ENCODE results near the gene CBFA2T2.
A peak's percentile ranks its signal among the peaks of the same experiment; 100 is the strongest.
"Not testable (repeated sequence)": the region's sequence is repeated elsewhere in the genome, so short reads cannot be mapped to it uniquely, and the experiment has no call there.

CBFA2T2 gene

GRCh38 chr20:33499355-33499754, 9.5 kb downstream of the CBFA2T2 start:
- TF ChIP-seq CTCF (IDR thresholded peaks at IDR 0.05; ENCODE audit: low read depth, low read length) = no peak
- H3K4me3 ChIP-seq (ENCODE audit: low read depth, low read length) = no peak overlapping the region

- no peak overlapping the region for H3K4me3 ChIP-seq (ENCODE audit: low read depth, low read length)
- TF ChIP-seq CTCF (IDR thresholded peaks at IDR 0.05; ENCODE audit: low read depth, low read length) = no peak
Observed at GRCh38 chr20:33501000-33501399, 11.1 kb downstream of the CBFA2T2 start.

- TF ChIP-seq CTCF (IDR thresholded peaks at IDR 0.05; ENCODE audit: low read depth, low read length) = no peak
- no peak overlapping the region for H3K4me3 ChIP-seq (ENCODE audit: low read depth, low read length)
Observed at GRCh38 chr20:33503564-33503963, 13.7 kb downstream of the CBFA2T2 start.

- no peak for TF ChIP-seq CTCF (IDR thresholded peaks at IDR 0.05; ENCODE audit: low read depth, low read length)
Observed at GRCh38 chr20:33506576-33506975, 16.7 kb downstream of the CBFA2T2 start.

GRCh38 chr20:33507461-33507860, 17.6 kb downstream of the CBFA2T2 start:
- TF ChIP-seq CTCF (IDR thresholded peaks at IDR 0.05; ENCODE audit: low read depth, low read length) = no peak
- H3K4me3 ChIP-seq (ENCODE audit: low read depth, low read length) = no peak overlapping the region

More at GRCh38 chr20:33506576-33506975, 16.7 kb downstream of the CBFA2T2 start:
- no peak overlapping the region for H3K4me3 ChIP-seq (ENCODE audit: low read depth, low read length)

- not testable (repeated sequence) for H3K4me3 ChIP-seq (ENCODE audit: low read depth, low read length)
Observed at GRCh38 chr20:33508015-33508414, 18.1 kb downstream of the CBFA2T2 start.

GRCh38 chr20:33509057-33509456, 19.2 kb downstream of the CBFA2T2 start:
- H3K4me3 ChIP-seq (ENCODE audit: low read depth, low read length) = not testable (repeated sequence)

GRCh38 chr20:33511876-33512275, 22.0 kb downstream of the CBFA2T2 start:
- not testable (repeated sequence) for H3K4me3 ChIP-seq (ENCODE audit: low read depth, low read length)

- TF ChIP-seq CTCF (IDR thresholded peaks at IDR 0.05; ENCODE audit: low read depth, low read length) = peak; percentile 31; the same call in 1 of the 2 replicates
- no peak overlapping the region for H3K4me3 ChIP-seq (ENCODE audit: low read depth, low read length)
Observed at GRCh38 chr20:33515569-33516216, 25.8 kb downstream of the CBFA2T2 start.

All from WI38 (cell line).